Suprapubic skin (tissue), 4 donors: Measurements from ENCODE around the gene TTC28.

Experiments used
- EP300 ChIP-seq: sonication (generic); formaldehyde crosslinking; IDR thresholded peaks from one replicate; pipeline ENCODE4 v1.6.1; 2017; ENCODE audit warnings: antibody characterized with exemption
- POLR2AphosphoS5 ChIP-seq, 3 donors: sonication (generic); formaldehyde crosslinking; IDR thresholded peaks; one replicate each; pipeline ENCODE4 v1.6.1; 2017; ENCODE audit warnings: antibody characterized with exemption in 3 of 3
- TF ChIP-seq, protein P1 (sequence below), 2 donors: fragments of 200-600 bp in 1 of 2; fragments of 450-650 bp in 1 of 2; sonication (generic) in 1 of 2; IDR thresholded peaks; one replicate each; pipeline ENCODE4 v1.5.1; 2016 to 2019; ENCODE audit warnings: antibody characterized with exemption in 2 of 2, mild to moderate bottlenecking in 1 of 2, moderate library complexity in 1 of 2

GRCh38 chr22:28497188-28497587 is 182.5 kb downstream of the TTC28 start:
- TF ChIP-seq EP300, result no peak
- TF ChIP-seq, protein P1, sequence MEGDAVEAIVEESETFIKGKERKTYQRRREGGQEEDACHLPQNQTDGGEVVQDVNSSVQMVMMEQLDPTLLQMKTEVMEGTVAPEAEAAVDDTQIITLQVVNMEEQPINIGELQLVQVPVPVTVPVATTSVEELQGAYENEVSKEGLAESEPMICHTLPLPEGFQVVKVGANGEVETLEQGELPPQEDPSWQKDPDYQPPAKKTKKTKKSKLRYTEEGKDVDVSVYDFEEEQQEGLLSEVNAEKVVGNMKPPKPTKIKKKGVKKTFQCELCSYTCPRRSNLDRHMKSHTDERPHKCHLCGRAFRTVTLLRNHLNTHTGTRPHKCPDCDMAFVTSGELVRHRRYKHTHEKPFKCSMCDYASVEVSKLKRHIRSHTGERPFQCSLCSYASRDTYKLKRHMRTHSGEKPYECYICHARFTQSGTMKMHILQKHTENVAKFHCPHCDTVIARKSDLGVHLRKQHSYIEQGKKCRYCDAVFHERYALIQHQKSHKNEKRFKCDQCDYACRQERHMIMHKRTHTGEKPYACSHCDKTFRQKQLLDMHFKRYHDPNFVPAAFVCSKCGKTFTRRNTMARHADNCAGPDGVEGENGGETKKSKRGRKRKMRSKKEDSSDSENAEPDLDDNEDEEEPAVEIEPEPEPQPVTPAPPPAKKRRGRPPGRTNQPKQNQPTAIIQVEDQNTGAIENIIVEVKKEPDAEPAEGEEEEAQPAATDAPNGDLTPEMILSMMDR (IDR thresholded peaks at IDR 0.05), result no peak
- TF ChIP-seq POLR2AphosphoS5 (IDR thresholded peaks at IDR 0.05), result no peak
